ENCODE results near the gene NOX5. TPM values are rescaled to one million over a fixed set of nuclear protein-coding genes. Genes with fewer than 3 reads are reported as not detected.
A peak's percentile ranks its signal among the peaks of the same experiment; 100 is the strongest.

The NOX5 gene
- total and polyA plus RNA-seq, 5 experiments from 2014 or later = 0.05 TPM; not detected in 3

DNA sequence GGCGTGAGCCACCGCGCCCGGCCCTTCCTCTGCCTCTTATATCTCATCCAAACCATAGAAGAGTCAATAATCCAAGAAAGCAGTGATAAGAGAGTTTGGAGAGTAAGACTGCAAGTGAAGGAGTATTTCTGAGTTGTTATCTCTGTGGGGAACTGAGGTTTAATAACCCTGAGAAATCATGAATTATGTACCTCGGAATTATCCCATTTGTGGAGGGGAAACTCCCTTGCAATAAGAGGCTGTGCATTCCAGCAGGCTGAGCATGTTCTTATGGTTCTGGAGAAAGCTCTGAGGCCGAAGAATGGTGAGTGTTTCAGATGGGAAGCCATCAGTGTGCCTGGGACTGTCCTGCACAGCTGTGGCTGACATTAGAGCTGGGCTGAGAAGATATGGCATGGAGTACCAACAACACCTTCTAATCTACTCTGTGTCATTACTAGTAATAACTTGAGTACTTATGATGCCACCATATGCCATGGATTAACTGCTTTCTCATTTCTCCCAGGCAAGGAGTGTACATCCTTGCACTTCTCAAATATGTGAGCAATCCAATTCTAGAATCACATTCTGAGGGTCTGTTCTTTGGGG lies 31.4 kb upstream of the NOX5 start:
- H3K36me3 Mint-ChIP-seq = no peaks in the 10 kb centered on the region
- no peak for ATAC-seq
- H3K27ac Mint-ChIP-seq = no peak overlapping the region
- POLR2A ChIA-PET = interaction anchor here (0.7 kb wide), 1 partner anchor 1920 kb away, joined by 3 read pairs; no protein-coding TSS in a partner anchor
- H3K27me3 Mint-ChIP-seq = peaks cover 3 to 16% (median 7%) of the 10 kb centered on the region in 5 donors
- peaks cover 0 to 5% (median under 1%) of the 10 kb centered on the region in 9 donors for H3K9me3 Mint-ChIP-seq
- no peaks in the 10 kb centered on the region for H3K4me1 Mint-ChIP-seq
- no peak for DNase-seq
- H3K4me3 Mint-ChIP-seq = no peak overlapping the region

DNA sequence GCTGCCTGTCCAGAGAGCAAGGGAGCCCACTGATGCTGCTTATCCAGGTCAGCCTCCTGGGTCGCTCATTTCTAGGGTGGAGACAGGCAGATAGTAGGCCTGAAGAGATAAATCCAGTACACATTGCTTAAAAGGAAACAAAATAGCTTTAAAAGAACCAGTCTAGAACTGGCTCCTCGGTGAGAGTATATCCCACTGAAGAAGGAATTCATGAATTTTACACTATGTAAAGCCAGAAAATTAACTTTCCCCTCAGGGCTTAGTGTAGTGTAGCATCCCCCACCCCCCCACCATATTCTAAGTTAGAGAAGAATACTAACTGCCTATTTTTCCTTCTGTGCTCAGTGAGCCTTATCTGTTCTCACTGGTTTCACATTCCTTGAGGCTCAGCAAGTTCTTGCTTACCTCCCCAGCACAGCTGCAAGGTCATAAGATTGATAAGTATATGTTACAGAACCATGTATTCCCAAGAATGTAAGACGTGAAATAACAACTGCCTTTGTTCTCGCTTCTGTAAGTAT lies 30.5 kb upstream of the NOX5 start:
- Mint-ChIP-seq H3K36me3 (no peaks in the 10 kb centered on the region), H3K27ac (no peak overlapping the region)
- POLR2A ChIA-PET = no interaction called here

DNA sequence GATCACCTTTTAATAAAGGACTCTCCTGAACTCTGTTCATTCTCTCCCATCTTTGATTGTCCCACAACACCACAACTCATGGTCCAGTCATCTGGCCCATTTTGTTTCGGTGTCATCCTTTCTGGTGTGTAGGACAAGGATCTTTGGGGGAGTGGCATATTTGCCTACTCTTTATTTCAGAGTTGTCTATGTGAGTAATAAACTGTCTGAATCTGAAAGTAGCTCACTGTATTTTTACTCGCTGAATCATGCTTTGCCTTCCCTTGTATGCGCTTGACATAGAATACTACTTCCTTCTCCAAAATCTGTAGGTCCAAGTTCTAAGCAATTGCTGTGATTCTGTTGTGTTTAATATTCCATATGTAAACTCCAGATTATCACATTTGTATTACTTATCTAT lies 29.9 kb upstream of the NOX5 start:
- no peak for DNase-seq
- no peak overlapping the region for H3K4me3 Mint-ChIP-seq
- no peak for ATAC-seq
- H3K27ac Mint-ChIP-seq = no peak overlapping the region
- H3K36me3 Mint-ChIP-seq = no peaks in the 10 kb centered on the region
- H3K9me3 Mint-ChIP-seq = peaks cover 0 to 4% (median 0%) of the 10 kb centered on the region in 9 donors
- POLR2A ChIA-PET = no interaction called here
- peaks cover 1 to 24% (median 15%) of the 10 kb centered on the region in 5 donors for H3K27me3 Mint-ChIP-seq
- H3K4me1 Mint-ChIP-seq = no peaks in the 10 kb centered on the region

More for the DNA sequence above, 30.5 kb upstream of the NOX5 start:
- Mint-ChIP-seq H3K4me3 (no peak overlapping the region), H3K4me1 (no peaks in the 10 kb centered on the region), H3K27me3 (peaks cover 1 to 24% (median 14%) of the 10 kb centered on the region in 5 donors), H3K9me3 (peaks cover 0 to 4% (median 0%) of the 10 kb centered on the region in 9 donors)
- ATAC-seq (no peak), DNase-seq (no peak)

DNA sequence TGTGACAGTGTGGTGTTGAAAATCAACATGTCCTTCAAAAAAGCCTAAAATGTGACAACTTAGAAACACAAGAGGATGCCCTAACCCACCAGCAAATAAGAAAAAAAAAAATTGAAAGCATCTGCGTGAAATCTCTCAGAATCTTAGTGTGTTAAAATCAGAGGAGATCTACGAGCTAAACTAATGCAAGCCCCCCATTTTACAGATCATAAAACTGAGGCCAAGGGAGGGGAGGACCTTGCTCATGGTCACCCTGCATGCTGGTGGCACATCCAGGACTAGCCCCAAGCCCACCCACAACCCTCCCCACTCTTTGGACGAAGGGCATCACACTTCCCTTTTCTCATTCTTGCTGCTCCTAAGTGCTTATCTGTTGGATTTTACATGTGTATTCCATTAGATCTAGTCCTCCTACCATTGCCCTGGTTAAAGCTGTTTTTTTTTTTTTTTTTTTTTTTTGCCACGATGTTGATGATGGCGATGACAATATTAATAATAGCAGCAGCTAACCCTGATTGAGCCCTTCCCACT lies 29.1 kb upstream of the NOX5 start:
- H3K27me3 Mint-ChIP-seq = peaks cover 1 to 23% (median 15%) of the 10 kb centered on the region in 5 donors
- no peak overlapping the region for H3K27ac Mint-ChIP-seq
- no peak for ATAC-seq
- no peaks in the 10 kb centered on the region for H3K4me1 Mint-ChIP-seq
- no peaks in the 10 kb centered on the region for H3K36me3 Mint-ChIP-seq
- no peak for DNase-seq
- POLR2A ChIA-PET = no interaction called here
- peaks cover 0 to 4% (median 0%) of the 10 kb centered on the region in 9 donors for H3K9me3 Mint-ChIP-seq
- H3K4me3 Mint-ChIP-seq = no peak overlapping the region

- Mint-ChIP-seq H3K9me3 (peaks cover 0 to 2% (median 0%) of the 10 kb centered on the region in 9 donors), H3K36me3 (no peaks in the 10 kb centered on the region), H3K27me3 (peaks cover 1 to 20% (median 9%) of the 10 kb centered on the region in 5 donors), H3K27ac (no peak overlapping the region), H3K4me1 (no peaks in the 10 kb centered on the region), H3K4me3 (no peak overlapping the region)
- no peak for DNase-seq
- no peak for ATAC-seq
- POLR2A ChIA-PET = no interaction called here
Observed at GRCh38 chr15:68986322-68986721, 28.2 kb upstream of the NOX5 start.

- peaks cover 0 to 1% (median 0%) of the 10 kb centered on the region in 9 donors for H3K9me3 Mint-ChIP-seq
- H3K4me3 Mint-ChIP-seq = no peak overlapping the region
- H3K27ac Mint-ChIP-seq = peak overlapping the region in 1 of 10 donors; percentile 11
- no peak for DNase-seq
- no peaks in the 10 kb centered on the region for H3K4me1 Mint-ChIP-seq
- no peak for ATAC-seq
- POLR2A ChIA-PET = no interaction called here
- peaks cover 1 to 15% (median 8%) of the 10 kb centered on the region in 5 donors for H3K27me3 Mint-ChIP-seq
- no peaks in the 10 kb centered on the region for H3K36me3 Mint-ChIP-seq
Observed at GRCh38 chr15:68987120-68987519, 27.4 kb upstream of the NOX5 start.

DNA sequence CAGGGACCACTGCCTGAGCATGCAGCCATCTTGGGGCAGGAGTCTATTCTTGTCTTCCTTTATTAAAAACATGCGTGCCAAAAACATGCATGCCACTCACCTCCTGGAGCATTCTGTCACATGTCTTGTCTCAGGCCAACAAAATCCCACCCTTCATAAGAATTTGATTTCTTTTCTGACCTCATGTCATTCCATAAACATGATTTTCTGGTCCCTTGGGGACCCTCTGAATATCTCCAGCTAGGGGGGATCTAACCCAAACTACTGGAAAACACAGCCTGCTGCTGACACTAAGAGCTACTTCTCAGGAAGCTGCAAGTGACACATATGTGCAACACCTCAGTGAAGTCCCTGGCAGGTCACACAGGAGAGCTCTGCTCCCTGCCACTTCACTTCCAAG lies 26.8 kb upstream of the NOX5 start:
- no peaks in the 10 kb centered on the region for H3K36me3 Mint-ChIP-seq
- DNase-seq = no peak
- no peaks in the 10 kb centered on the region for H3K4me1 Mint-ChIP-seq
- H3K27ac Mint-ChIP-seq = no peak overlapping the region
- POLR2A ChIA-PET = no interaction called here
- no peaks in the 10 kb centered on the region for H3K9me3 Mint-ChIP-seq
- H3K4me3 Mint-ChIP-seq = no peak overlapping the region
- ATAC-seq = no peak
- peaks cover 1 to 15% (median 8%) of the 10 kb centered on the region in 5 donors for H3K27me3 Mint-ChIP-seq

- H3K27ac Mint-ChIP-seq = no peak overlapping the region
- H3K27me3 Mint-ChIP-seq = peaks cover 0 to 15% (median 8%) of the 10 kb centered on the region in 5 donors
- H3K4me1 Mint-ChIP-seq = no peaks in the 10 kb centered on the region
- no peaks in the 10 kb centered on the region for H3K36me3 Mint-ChIP-seq
- no peaks in the 10 kb centered on the region for H3K9me3 Mint-ChIP-seq
- no peak for DNase-seq
- H3K4me3 Mint-ChIP-seq = no peak overlapping the region
- ATAC-seq = no peak
- POLR2A ChIA-PET = no interaction called here
Observed at GRCh38 chr15:68989541-68990230, 24.8 kb upstream of the NOX5 start.

DNA sequence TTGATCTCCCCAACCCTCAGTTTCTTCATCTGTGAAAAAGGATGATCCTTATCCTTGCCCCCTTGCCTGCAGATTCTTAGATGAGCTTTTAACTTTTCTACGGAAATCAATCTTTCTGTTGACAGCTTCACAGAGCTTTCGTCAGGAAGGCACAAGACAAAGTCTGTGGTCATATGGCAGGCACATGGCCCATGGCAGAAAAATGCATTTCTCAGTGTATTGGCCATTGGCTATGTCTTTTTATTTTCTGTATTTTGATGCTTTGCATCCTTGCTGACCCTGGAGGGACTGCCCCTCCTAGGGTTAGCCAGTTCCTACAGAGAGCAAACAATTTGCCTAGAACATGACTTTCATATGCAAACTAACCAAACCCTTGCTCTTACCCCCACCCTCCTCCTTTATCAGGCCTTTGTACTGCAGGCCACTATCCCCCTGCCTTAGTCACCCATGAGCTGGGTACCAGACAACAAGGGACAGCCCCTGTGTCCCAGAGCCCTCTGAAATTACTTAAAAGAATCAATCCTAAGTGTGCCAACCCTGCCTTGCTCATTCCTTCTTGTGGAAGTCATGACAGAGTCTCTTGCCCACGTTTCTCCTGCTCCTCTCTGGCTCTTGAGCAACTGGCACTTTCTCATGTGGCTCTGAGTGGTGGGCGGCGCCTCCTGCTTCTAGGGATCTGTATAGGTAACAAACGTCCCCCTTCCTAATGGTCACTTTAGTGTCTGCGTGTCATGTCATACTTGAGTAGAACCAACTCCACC lies 24.1 kb upstream of the NOX5 start:
- Mint-ChIP-seq H3K4me3 (no peak overlapping the region), H3K27ac (no peak overlapping the region), H3K9me3 (no peaks in the 10 kb centered on the region), H3K4me1 (no peaks in the 10 kb centered on the region), H3K27me3 (peaks cover 0 to 15% (median 8%) of the 10 kb centered on the region in 5 donors), H3K36me3 (no peaks in the 10 kb centered on the region)
- no peak for DNase-seq
- no peak for ATAC-seq
- POLR2A ChIA-PET = no interaction called here

GRCh38 chr15:68990992-68991500 lies 23.4 kb upstream of the NOX5 start:
- no peaks in the 10 kb centered on the region for H3K36me3 Mint-ChIP-seq
- H3K27ac Mint-ChIP-seq = no peak overlapping the region
- no peak for ATAC-seq
- DNase-seq = no peak
- no peaks in the 10 kb centered on the region for H3K4me1 Mint-ChIP-seq
- no peaks in the 10 kb centered on the region for H3K9me3 Mint-ChIP-seq
- POLR2A ChIA-PET = no interaction called here
- H3K4me3 Mint-ChIP-seq = no peak overlapping the region
- peaks cover 0 to 15% (median 8%) of the 10 kb centered on the region in 5 donors for H3K27me3 Mint-ChIP-seq

- Mint-ChIP-seq H3K36me3 (no peaks in the 10 kb centered on the region), H3K27ac (no peak overlapping the region), H3K27me3 (peaks cover 0 to 15% (median 8%) of the 10 kb centered on the region in 5 donors), H3K4me3 (no peak overlapping the region), H3K9me3 (no peaks in the 10 kb centered on the region), H3K4me1 (no peaks in the 10 kb centered on the region)
- DNase-seq = no peak
- POLR2A ChIA-PET = no interaction called here
- ATAC-seq = no peak
Observed at GRCh38 chr15:68991723-68992122, 22.8 kb upstream of the NOX5 start.

DNA sequence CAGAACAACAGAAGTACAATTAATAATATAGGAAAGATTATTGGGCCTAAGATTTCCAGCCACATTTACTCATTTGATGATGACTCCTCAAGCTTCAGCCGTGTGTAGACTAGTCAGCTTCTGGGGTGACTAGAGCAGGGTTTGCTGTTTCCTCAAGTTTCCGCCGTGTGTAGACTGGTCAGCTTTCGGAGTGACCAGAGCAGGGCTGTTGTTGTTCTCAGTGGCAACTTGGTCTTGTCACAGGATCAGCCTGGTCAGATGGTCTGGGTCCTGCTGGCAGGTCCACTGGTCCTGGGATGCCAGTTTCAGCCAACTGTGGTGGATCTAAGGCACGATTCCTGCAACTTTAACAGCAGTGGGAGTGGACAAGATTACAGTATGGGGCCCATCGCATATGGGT lies 21.8 kb upstream of the NOX5 start:
- Mint-ChIP-seq H3K9me3 (no peaks in the 10 kb centered on the region), H3K4me1 (no peaks in the 10 kb centered on the region), H3K27me3 (peaks cover 0 to 16% (median 6%) of the 10 kb centered on the region in 5 donors), H3K27ac (no peak overlapping the region), H3K36me3 (no peaks in the 10 kb centered on the region), H3K4me3 (no peak overlapping the region)
- no peak for ATAC-seq
- POLR2A ChIA-PET = no interaction called here
- DNase-seq = no peak

- Mint-ChIP-seq H3K9me3 (no peaks in the 10 kb centered on the region), H3K27ac (no peak overlapping the region), H3K4me3 (no peak overlapping the region), H3K27me3 (peaks cover 0 to 12% (median 6%) of the 10 kb centered on the region in 5 donors), H3K4me1 (no peaks in the 10 kb centered on the region), H3K36me3 (no peaks in the 10 kb centered on the region)
- DNase-seq (no peak), ATAC-seq (no peak)
- POLR2A ChIA-PET = no interaction called here
Observed at GRCh38 chr15:68993276-68993675, 21.2 kb upstream of the NOX5 start.
